GM21619 (cell line): Measurements from ENCODE around the gene MNT.
A peak's percentile ranks its signal among the peaks of the same experiment; 100 is the strongest.
"Not testable (repeated sequence)": the region's sequence is repeated elsewhere in the genome, so short reads cannot be mapped to it uniquely, and the experiment has no call there.

ENCODE experiments used
- ATAC-seq: cut with Tn5 transposase; IDR thresholded peaks from one replicate; pipeline ENCODE4 v1.9.1; 2021; ENCODE audit not compliant: unreplicated experiment

MNT gene, protein sequence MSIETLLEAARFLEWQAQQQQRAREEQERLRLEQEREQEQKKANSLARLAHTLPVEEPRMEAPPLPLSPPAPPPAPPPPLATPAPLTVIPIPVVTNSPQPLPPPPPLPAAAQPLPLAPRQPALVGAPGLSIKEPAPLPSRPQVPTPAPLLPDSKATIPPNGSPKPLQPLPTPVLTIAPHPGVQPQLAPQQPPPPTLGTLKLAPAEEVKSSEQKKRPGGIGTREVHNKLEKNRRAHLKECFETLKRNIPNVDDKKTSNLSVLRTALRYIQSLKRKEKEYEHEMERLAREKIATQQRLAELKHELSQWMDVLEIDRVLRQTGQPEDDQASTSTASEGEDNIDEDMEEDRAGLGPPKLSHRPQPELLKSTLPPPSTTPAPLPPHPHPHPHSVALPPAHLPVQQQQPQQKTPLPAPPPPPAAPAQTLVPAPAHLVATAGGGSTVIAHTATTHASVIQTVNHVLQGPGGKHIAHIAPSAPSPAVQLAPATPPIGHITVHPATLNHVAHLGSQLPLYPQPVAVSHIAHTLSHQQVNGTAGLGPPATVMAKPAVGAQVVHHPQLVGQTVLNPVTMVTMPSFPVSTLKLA

DNA sequence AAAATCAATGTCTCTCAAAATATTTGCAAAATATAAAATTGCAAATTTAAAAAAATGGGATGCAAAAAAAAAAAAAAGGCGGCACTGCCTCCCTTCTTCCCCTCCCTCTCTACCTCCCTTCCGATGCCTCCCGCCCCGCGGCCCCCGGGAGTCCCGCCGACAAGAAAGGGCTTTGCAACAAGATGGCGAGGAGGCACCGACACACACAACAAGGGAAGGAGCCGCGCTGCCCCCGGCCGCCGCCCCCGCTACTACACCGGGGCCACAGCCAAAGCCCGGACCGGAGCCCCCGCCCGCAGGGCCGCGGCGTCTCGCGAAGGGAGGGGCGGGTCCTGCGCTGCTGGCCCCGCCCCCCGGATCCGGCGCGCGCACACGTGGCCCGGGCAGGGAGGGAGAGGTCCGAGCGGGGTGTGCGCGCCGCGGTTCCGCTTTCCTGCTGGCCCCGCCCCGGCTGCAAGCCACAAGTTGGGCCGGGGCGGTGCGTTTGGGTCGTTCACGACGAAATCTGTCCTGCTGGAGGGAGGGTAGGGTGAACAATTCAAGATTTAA is at the start of gene MNT:
TSS of gene MNT (minus strand) at position 184 of the 549 bp plus-strand sequence. CDS start 348 bp downstream, outside the sequence.
- ATAC-seq, result peak; percentile 29

DNA sequence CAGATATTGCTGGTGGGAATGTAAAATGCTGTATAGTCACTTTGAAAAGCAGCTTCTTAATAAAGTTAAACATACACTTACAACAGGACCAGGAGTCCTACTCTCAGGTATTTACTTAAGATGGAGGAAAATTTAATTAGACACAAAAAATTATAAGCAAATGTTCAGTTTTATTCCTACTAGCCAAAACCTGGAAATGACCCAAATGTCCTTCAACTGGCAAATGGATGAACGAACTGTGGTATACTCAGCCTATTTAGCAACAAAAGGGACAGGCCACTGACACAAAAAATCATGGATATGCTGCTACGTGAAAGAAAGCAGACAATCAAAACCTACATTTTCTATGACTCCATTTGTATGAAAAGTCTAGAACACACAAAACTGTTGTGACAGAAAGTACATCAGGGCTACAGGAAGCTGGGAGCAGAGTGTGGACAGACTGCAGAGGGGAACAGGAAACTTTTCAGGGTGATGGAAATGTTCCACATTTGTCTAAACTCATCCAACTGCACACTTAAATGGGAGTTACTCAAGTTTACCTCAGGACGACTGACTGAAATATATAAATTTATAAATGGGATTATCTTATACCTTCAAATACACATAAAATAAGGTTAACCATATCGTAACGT is 49.3 kb upstream of the MNT start:
- no peak for ATAC-seq

DNA sequence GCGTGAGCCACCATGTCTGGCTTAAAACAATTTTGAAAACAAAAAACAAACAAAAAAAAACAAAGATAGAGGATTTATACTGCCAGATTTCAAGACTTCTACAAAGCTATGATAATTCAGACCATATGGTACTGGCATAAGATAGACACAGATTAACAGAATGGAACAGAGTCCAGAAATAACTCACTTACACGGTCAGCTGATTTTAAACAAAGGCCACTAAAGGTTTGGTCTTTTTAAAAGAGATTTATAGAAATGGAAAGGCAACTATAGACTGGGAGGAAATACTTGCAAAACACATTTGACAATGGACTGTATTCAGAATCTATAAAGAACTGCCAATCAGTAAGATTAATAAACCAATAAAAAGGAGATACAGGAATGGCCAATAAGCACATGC is 48.6 kb upstream of the MNT start:
- no peak for ATAC-seq

DNA sequence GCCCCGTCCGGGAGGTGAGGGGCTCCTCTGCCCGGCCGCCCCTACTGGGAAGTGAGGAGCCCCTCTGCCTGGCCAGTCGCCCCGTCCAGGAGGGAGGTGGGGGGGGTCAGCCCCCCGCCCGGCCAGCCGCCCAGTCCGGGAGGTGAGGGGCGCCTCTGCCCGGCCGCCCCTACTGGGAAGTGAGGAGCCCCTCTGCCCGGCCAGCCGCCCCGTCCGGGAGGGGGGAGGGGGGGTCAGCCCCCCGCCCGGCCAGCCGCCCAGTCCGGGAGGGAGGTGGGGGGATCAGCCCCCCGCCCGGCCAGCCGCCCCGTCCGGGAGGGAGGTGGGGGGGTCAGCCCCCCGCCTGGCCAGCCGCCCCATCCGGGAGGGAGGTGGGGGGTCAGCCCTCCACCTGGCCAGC is 46.6 kb upstream of the MNT start:
- not testable (repeated sequence) for ATAC-seq

DNA sequence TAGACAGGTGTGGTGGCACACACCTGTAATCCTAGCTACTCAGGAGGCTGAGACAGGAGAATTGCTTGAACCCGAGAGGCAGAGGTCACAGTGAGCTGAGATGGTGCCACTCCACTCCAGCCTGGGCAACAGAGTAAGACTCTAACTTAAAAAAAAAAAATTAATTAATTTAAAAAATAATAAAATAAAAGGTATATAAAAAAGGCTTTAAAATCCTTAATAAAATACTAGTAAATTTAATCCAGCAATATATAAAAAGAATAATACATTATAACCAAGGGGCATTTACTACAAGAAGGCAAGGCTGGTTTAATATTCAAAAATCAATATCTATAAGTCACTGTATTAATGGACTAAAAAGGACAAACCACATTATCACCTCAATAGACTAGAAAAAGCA is 44.8 kb upstream of the MNT start:
- no peak for ATAC-seq

- ATAC-seq, result no peak
Measured at GRCh38 chr17:2444382-2444781, 43.5 kb upstream of the MNT start.

- ATAC-seq, result no peak
Measured at GRCh38 chr17:2442166-2442565, 41.3 kb upstream of the MNT start.

GRCh38 chr17:2440930-2441329 is 40.1 kb upstream of the MNT start:
- ATAC-seq, result no peak

- ATAC-seq, result not testable (repeated sequence)
Measured at GRCh38 chr17:2439997-2440396, 39.1 kb upstream of the MNT start.

GRCh38 chr17:2438823-2439222 is 38.0 kb upstream of the MNT start:
- ATAC-seq, result no peak

DNA sequence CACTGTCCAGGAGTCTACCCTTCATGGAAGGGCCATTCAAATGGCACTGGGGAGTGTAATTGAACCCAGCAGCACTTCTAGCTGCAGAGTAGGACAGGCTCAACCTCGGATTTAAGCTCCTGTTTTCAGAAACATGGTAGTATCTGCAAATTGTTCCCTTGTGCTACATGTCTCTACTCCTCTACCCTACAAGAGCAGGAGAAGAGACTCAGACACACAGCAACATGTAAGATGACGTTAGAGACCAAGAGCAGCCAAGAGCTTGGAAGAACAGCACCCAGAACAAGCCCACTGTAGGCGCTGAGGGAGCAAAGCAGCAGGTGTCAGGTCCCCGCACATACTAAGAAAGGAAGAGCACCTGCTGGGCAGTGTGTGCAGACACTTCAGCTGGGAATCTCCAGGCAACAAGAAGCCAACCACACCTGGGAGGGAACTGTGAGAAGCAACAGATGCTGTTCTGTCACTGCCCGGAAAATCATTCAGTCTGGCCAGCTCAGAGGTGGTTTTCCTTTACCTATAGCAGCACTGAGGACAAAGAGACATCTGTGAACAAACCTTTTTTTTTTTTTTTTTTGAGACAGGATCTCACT is 35.6 kb upstream of the MNT start:
- no peak for ATAC-seq

GRCh38 chr17:2435862-2436261 is 35.0 kb upstream of the MNT start:
- ATAC-seq, result no peak

DNA sequence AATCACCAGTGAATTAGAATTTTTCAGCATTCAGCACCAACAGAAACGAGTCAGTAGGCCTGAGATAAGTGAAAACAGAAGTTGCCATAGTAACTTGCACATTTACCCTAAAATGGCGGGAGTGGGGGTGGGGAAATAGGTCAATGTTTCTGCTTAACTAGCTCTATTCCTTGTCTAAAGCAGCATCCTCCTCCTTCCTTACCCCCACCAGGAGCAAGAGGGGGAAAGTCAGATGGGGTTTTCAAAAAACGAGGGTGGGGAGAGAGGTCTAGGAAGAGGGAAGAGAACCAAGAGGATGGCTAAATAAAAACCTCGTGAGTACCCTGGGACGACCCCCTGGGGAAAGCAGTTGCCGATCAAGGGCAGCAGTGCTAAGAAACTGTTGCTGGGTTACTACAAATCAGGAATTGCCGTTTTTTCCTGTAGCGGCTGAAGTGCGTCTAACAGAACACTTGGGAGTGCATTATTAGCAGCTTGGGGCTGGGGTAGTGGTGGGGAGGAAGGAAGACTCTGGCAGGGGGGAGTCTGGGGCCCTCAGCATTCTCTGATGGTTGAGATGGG is 34.4 kb upstream of the MNT start:
- ATAC-seq, result no peak

GRCh38 chr17:2433696-2434095 is 32.8 kb upstream of the MNT start:
- ATAC-seq, result no peak

DNA sequence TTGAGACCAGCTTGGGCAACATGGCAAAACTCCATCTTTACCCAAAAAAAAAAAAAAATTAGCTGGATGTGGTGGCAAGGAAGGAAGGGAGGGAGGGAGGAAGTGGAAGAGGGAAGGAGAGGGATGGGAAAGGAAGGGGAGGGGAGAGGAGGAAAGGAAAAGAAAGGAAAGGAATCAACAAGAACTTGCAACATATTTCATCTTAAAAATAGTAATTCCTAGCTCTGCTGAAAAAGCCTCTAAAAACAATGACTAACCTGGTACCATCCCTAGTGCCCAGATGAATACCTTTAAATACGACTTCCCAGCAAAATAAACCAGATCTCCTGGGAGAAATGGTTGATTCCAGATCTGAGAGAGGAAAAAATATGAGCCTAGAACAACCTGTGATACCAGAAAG is 27.1 kb upstream of the MNT start:
- no peak for ATAC-seq

DNA sequence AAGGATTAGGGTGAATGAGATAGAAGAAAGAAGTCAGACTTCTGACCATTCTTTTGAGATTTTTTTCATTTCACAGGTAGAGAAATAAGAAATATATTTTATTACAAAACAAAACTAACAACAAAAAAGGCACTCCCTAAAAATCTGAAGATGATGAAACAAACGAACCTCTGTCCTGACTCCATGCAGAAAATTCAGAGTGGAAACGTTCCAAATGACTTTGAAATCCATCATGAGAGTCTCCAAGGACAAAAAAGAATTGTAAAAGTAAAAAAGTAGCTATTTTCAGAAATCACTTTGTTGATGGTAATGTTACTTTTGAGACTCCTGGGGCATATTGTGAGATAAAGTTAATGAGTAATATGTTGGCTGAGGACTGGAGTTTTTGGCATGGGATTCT is 26.4 kb upstream of the MNT start:
- ATAC-seq, result no peak

GRCh38 chr17:2423271-2423670 is 22.4 kb upstream of the MNT start:
- no peak for ATAC-seq

DNA sequence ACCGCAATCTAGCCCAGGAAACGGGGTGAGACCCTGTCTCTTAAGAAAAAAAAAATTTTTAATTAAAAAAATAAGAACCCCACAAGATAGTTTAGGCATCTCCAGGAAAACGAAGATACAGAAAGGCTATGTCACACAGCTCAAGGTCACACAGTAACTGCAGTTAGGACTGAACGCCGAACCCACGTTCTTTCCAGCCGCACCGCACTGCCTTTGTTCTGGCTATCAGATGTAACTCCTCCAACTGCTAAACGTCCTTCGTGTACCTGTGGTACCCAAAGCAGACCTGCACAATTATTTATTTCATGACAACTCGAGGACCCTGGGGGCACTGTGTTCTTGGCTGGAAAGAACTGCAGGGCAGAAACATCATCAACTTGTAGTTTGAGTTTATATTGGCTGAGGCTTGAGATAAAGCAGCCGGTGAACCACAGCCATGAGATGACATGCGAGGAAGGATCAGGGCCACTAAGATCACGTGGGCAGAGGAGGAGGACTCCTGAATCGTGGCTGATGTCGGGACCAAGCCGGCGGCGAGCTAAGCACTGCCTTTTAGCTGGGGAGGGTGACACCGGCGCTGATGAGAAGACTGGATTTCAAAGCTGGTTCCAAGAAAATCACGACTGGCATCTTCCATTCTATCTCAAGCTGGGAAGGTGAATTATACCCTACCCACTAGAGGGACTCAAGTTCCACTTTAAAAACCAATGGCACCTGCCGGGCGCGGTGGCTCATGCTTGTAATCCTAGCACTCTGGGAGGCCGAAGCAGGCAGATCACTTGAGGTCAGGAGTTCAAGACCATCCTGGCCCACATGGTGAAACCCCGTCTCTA is 20.7 kb upstream of the MNT start:
- ATAC-seq, result no peak

DNA sequence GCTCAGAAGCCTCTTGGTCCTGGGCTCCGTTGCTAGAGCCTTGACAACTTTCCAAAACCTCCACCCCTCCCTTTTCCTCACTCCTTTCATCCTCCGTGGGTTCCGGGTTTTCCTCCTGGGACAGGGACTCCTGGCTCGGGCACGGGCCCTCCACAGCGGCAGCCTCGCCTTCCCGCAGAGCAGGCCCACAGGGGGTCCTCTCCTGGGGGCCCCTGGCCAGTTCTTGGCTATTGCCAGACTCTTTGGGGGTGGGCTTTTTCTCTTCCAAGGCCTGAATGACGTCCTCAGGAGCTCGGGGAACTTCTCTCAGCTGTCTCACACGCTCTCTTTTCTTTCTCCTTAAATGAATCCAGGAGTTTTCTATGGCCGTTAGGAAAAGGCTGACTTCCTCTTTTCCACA is 19.3 kb upstream of the MNT start:
- ATAC-seq, result no peak

DNA sequence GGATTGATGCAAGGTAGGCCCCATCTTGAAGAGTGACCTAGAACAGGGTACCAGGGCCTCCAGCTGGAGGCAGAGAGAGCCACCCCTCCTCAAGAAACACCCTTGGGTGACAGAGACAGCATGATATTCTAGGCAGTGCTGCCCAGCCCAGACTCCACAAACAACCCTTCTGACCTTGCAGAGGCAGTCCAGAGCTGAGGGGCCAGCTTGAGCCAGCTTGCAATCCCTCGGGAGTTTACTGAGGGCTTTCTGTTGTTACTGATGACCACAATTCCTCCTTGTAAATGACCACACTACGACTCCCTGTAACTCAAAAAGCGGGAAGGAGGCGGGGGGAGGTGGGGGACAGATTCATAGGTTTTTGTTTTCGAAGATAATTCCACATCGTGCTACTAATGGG is 18.6 kb upstream of the MNT start:
- ATAC-seq, result no peak
